ENCODE measurements around the gene EHMT2. TPM values are rescaled to one million over a fixed set of nuclear protein-coding genes. Genes with fewer than 3 reads are reported as not detected.

The EHMT2 gene
- total RNA-seq, 4 donors from 2014 or later: 17.4 to 25.9 (median 20.0) TPM

DNA sequence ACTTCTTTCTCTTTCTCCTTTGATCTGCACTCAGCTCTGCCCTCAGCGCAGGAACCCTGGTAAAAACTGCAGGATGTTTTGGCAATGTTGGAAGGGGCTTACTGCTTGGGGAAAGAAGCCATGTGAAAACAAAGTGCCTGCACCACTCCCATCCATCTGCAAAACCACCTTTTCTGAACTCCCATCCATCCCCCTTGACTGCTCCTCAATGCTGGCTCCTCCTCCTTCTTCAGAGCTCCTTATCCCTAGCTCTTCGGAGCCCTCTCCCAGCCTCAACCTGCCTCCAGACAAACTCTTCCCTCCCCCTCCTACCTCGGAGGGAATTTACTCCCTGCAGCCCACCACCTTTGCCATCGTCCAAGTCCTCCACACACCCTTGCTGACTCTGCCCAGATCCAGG is 8.6 kb upstream of the EHMT2 start:
- TF ChIP-seq, protein P1, sequence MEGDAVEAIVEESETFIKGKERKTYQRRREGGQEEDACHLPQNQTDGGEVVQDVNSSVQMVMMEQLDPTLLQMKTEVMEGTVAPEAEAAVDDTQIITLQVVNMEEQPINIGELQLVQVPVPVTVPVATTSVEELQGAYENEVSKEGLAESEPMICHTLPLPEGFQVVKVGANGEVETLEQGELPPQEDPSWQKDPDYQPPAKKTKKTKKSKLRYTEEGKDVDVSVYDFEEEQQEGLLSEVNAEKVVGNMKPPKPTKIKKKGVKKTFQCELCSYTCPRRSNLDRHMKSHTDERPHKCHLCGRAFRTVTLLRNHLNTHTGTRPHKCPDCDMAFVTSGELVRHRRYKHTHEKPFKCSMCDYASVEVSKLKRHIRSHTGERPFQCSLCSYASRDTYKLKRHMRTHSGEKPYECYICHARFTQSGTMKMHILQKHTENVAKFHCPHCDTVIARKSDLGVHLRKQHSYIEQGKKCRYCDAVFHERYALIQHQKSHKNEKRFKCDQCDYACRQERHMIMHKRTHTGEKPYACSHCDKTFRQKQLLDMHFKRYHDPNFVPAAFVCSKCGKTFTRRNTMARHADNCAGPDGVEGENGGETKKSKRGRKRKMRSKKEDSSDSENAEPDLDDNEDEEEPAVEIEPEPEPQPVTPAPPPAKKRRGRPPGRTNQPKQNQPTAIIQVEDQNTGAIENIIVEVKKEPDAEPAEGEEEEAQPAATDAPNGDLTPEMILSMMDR (IDR thresholded peaks at IDR 0.05): no peak
- DNase-seq (ENCODE audit: low spot score): no peak
- ATAC-seq (ENCODE audit: low FRiP score): no peak

DNA sequence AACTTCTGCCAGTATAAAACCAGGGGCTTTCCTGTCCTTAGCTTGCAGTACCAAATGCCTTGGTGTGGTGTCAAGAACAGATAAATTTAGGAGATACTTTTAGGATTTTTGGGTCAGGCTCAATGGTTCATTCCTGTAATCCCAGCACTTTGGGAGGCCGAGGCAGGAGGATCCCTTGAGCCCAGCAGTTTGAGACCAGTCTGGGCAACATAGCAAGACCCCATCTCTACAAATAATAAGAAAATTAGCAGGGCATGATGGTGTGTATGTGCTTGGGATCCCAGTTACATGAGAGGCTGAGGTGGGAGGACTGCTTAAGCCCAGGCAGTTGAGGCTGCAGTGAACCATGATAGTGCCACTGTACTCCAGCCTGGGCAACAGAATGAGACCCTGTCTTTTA is 7.5 kb upstream of the EHMT2 start:
- DNase-seq (ENCODE audit: low spot score) (no peak), ATAC-seq (ENCODE audit: low FRiP score) (no peak)
- TF ChIP-seq, protein P1 (IDR thresholded peaks at IDR 0.05): no peak

DNA sequence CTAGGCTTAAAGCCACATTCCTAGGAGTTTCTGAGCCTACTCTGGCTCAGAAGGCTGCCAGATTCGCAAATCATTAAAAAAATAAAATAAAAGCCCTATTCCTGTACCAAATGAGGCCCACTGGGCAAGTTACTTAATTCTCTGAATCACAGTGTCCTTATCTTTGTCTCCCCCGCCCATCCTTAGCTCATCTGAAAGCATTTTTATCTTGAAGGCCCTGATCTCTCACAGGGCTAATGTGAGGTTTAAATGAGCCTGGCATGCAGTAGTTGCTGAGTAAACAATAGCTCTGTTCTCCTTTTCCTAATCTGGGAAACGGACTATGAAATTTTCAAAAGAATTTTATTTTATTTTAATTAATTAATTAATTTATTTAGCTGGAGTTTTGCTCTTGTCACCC is 6.5 kb upstream of the EHMT2 start:
- TF ChIP-seq, protein P1 (IDR thresholded peaks at IDR 0.05): no peak
- peak; percentile 47 for ATAC-seq (ENCODE audit: low FRiP score)

DNA sequence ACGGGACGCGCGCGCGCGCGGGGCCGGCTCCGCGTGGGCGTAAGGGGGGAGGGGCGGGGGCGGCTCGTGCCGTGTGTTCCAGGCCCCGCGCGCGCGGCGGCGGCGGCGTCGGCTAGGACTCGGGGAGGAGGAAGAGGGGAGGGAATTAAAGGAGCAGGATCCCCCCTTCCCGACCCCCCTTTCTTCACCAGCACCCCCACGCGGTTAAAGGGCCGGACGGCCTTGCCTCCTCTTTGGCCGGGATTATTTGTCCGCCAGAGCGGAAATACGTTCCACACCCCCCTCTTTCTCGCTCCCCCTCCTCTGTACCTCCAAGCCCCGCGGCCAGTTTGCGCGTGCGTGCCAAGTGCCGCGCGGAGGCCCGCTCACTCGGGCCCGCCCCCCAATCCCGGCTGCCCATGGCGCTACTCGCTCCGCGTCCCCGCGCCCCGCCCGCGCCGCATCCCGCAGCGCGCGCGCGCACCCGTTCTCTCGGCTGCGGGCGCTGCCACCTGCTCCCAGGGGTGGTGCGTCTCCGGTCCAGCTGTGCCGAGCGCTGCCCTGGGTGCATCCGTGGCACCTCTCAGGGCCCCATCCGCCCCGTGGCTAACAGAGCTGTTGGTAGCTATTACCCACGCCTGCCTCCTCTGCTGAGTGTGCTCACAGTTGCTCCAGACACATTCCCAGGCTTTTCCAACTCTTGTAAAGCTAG is 4.6 kb upstream of the EHMT2 start, which contains the start of gene ZBTB12:
Gene ZBTB12, minus strand, starts transcription at position 134 of the 691 bp plus-strand sequence. CDS start 781 bp downstream, outside the sequence.
- DNase-seq (ENCODE audit: low spot score): peak; percentile 66
- ATAC-seq (ENCODE audit: low FRiP score): peak; percentile 66
- TF ChIP-seq, protein P1 (IDR thresholded peaks at IDR 0.05): no peak

More for the DNA sequence above, 6.5 kb upstream of the EHMT2 start:
- no peak for DNase-seq (ENCODE audit: low spot score)

DNA sequence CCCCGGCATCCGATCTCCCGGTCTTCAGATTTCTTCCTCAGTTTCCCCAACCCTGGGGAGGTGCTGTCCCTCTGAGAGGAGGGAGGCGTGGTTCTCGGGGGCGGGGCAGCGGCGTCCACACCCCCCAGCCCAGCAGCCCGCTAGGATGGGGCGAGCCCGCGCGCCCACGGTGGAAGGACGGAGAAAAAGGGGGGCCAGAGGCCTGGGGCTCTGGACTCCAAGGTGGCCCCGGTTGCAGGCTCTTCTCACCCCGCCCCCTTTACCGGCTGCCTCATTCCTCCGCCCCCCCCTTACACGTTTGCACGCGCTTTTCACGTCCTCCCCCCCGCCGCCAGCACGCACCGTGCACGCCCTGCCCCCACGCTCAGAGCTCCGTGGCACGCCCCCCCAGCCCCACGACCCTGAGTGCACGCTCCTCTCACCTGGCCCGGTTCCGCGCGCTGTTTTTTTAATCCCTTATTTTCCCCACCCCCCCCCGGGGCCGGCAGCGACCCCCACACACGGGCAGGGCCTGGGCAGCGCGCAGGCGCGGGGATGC is 4.0 kb upstream of the EHMT2 start:
- peak; percentile 20 for ATAC-seq (ENCODE audit: low FRiP score)
- DNase-seq (ENCODE audit: low spot score): no peak
- TF ChIP-seq, protein P1 (IDR thresholded peaks at IDR 0.05): no peak

DNA sequence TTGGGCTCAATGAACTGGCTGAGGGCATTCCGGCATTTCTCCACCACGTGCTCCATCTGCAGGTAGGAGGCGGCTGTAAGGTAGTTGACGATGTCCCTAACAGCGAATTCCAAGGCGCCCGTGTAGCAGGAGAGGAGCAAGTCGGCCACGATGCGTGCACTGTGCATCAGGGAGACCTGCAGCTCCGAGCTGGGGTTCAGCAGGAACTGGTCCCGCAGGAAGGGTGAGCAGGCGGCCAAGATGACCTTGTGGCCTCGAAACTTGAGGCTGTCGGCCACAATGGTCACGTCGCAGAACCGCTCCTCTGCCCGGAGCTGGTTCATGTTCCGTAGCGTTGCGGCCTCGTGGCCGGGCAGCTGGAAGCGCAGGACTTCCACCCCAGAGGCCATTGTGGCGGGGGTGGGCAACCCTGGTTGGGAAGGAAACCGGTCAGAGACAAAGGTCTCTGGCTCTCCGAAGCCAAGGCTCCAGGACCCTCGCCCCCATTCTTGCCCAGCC is 3.5 kb upstream of the EHMT2 start:
- TF ChIP-seq, protein P1 (IDR thresholded peaks at IDR 0.05): no peak
- ATAC-seq (ENCODE audit: low FRiP score): no peak
- DNase-seq (ENCODE audit: low spot score): no peak
